Mucosa of descending colon (tissue), 3 donors: ENCODE results near the gene KCTD5. TPM values are rescaled to one million over a fixed set of nuclear protein-coding genes. Genes with fewer than 3 reads are reported as not detected.
"Not testable (repeated sequence)": the region's sequence is repeated elsewhere in the genome, so short reads cannot be mapped to it uniquely, and the experiment has no call there.

Source experiments
- ATAC-seq: fragments of 200-7000 bp; cut with Tn5 transposase; one replicate; pipeline ENCODE4 v1.9.1; 2020; ENCODE audit warnings: mild to moderate bottlenecking, moderate library complexity
- DNase-seq, 3 donors: peaks; one replicate each; pipeline ENCODE4 v3.0.0-alpha.2; 2020
- H3K36me3 ChIP-seq: fragments of 200-600 bp; one replicate; pipeline ENCODE4 v1.8.0; 2021; ENCODE audit warnings: low read depth, mild to moderate bottlenecking
- H3K4me1 ChIP-seq: fragments of 200-600 bp; one replicate; pipeline ENCODE4 v1.8.0; 2021; ENCODE audit warnings: low read depth, mild to moderate bottlenecking
- H3K4me3 ChIP-seq: fragments of 200-600 bp; one replicate; pipeline ENCODE4 v1.8.0; 2021; ENCODE audit warnings: mild to moderate bottlenecking
- H3K9me3 ChIP-seq: fragments of 200-600 bp; one replicate; pipeline ENCODE4 v1.8.0; 2021; ENCODE audit warnings: mild to moderate bottlenecking
- CTCF ChIP-seq: fragments of 200-600 bp; IDR thresholded peaks from one replicate; pipeline ENCODE4 v1.8.0; 2022; ENCODE audit warnings: antibody characterized with exemption, mild to moderate bottlenecking
- intact Hi-C, 2 donors: fragments of 100-400 bp; cut with DNase I in 1 of 2; cut with micrococcal nuclease in 1 of 2; formaldehyde crosslinking; loops; one replicate each; pipeline versions ENCODE4 v1.11.0 to v1.11.1; 2022; cut with DNase I, micrococcal nuclease
- total RNA-seq, 3 donors: library from RNA; stranded (reverse); fragmentation: NEBNext Ultra II Directional in 2 of 3; extraction: Animal tissue kit (Norgen Biotek cat#: 25700) in 2 of 3; gene quantifications; one replicate each; pipeline versions ENCODE4 v1.2.1 to v1.2.4, GENCODE V29; 2021 to 2023
- donor health status: DM: no; HTN: no; CAD: no; lungs with moderate emphysema.
- donor health status: DM: no; HTN: no; CAD: no.
- donor health status: DM: no; HTN: yes; CAD: no.

Gene KCTD5
- total RNA-seq, 3 donors from 2014 or later, result 28.2 to 80.7 (median 48.5) TPM

GRCh38 chr16:2679902-2680301 is 2.4 kb upstream of the KCTD5 start:
- H3K4me1 ChIP-seq, result peaks cover 14% of the 10 kb centered on the region
- intact Hi-C loops, H3K36me3 ChIP-seq, H3K9me3 ChIP-seq, H3K4me3 ChIP-seq: not testable (repeated sequence)
- DNase-seq, result peak; percentile 68 to 77 (median 73)
- ATAC-seq, result peak; percentile 63

GRCh38 chr16:2680360-2680759 is 2.0 kb upstream of the KCTD5 start:
- peaks cover 14% of the 10 kb centered on the region for H3K4me1 ChIP-seq
- H3K4me3 ChIP-seq, H3K9me3 ChIP-seq, H3K36me3 ChIP-seq, intact Hi-C loops: not testable (repeated sequence)
- DNase-seq, result peak in 2 of 3 donors; percentile 51 to 67
- peak; percentile 57 for ATAC-seq

- peaks cover 16% of the 10 kb centered on the region for H3K4me1 ChIP-seq
- H3K9me3 ChIP-seq, H3K36me3 ChIP-seq, DNase-seq, intact Hi-C loops: not testable (repeated sequence)
- ATAC-seq, result peak; percentile 3
- peak overlapping the region; percentile 81 for H3K4me3 ChIP-seq
Observed at GRCh38 chr16:2683041-2683440, 718 bp downstream of the KCTD5 start.

- H3K36me3 ChIP-seq, DNase-seq, intact Hi-C loops, H3K4me3 ChIP-seq, ATAC-seq, H3K9me3 ChIP-seq: not testable (repeated sequence)
- H3K4me1 ChIP-seq, result peaks cover 12% of the 10 kb centered on the region
Observed at GRCh38 chr16:2686075-2686474, 3.8 kb downstream of the KCTD5 start.

GRCh38 chr16:2686912-2687507 is 4.7 kb downstream of the KCTD5 start:
- peak; percentile 45 to 79 (median 59) for DNase-seq
- peaks cover 9% of the 10 kb centered on the region for H3K4me1 ChIP-seq
- no peak for TF ChIP-seq CTCF
- H3K36me3 ChIP-seq, result no peaks in the 10 kb centered on the region
- H3K4me3 ChIP-seq, result no peak overlapping the region
- intact Hi-C loops, result no loop called here
- no peaks in the 10 kb centered on the region for H3K9me3 ChIP-seq
- peak; percentile 7 for ATAC-seq

- no peak for ATAC-seq
- intact Hi-C loops, result no loop called here
- DNase-seq, result peak in 1 of 3 donors; percentile 37
- H3K9me3 ChIP-seq, result no peaks in the 10 kb centered on the region
- TF ChIP-seq CTCF, result no peak
- H3K4me3 ChIP-seq, result no peak overlapping the region
- H3K4me1 ChIP-seq, result peaks cover 9% of the 10 kb centered on the region
- H3K36me3 ChIP-seq, result no peaks in the 10 kb centered on the region
Observed at GRCh38 chr16:2687531-2688308, 5.4 kb downstream of the KCTD5 start.

- DNase-seq, H3K9me3 ChIP-seq, intact Hi-C loops, H3K36me3 ChIP-seq, ATAC-seq, H3K4me3 ChIP-seq, H3K4me1 ChIP-seq: not testable (repeated sequence)
Observed at GRCh38 chr16:2689422-2689821, 7.1 kb downstream of the KCTD5 start.

- ATAC-seq, result no peak
Observed at GRCh38 chr16:2689968-2690801, 7.9 kb downstream of the KCTD5 start.

More at GRCh38 chr16:2689968-2690801, 7.9 kb downstream of the KCTD5 start:
- Histone ChIP-seq H3K36me3 (no peaks in the 10 kb centered on the region), H3K9me3 (no peaks in the 10 kb centered on the region), H3K4me1 (peaks cover 2% of the 10 kb centered on the region), H3K4me3 (no peak overlapping the region)
- peak in 1 of 3 donors; percentile 45 for DNase-seq
- no peak for TF ChIP-seq CTCF
- intact Hi-C loops, result no loop called here
